ENCODE data around the gene GOSR1. TPM values are rescaled to one million over a fixed set of nuclear protein-coding genes. Genes with fewer than 3 reads are reported as not detected.
"Not testable (repeated sequence)": the region's sequence is repeated elsewhere in the genome, so short reads cannot be mapped to it uniquely, and the experiment has no call there.

The GOSR1 gene
- total RNA-seq, 1 donor from 2014 or later: 53.8 TPM

GRCh38 chr17:30547778-30548573, 70.8 kb downstream of the GOSR1 start:
- Mint-ChIP-seq H3K27ac (ENCODE audit: unreplicated experiment) (no peak overlapping the region), H3K36me3 (ENCODE audit: low read depth) (no peaks in the 10 kb centered on the region), H3K4me3 (no peak overlapping the region), H3K9me3 (no peaks in the 10 kb centered on the region), H3K27me3 (ENCODE audit: low read depth) (no peaks in the 10 kb centered on the region), H3K4me1 (peaks cover 7% of the 10 kb centered on the region)
- no peak for DNase-seq (ENCODE audit: low read depth, low spot score)
- TF ChIP-seq CTCF (conservative IDR thresholded peaks at IDR 0.05): no peak

GRCh38 chr17:30549181-30549580, 72.0 kb downstream of the GOSR1 start:
- H3K27me3 Mint-ChIP-seq (ENCODE audit: low read depth): not testable (repeated sequence)

GRCh38 chr17:30549864-30550511, 72.8 kb downstream of the GOSR1 start:
- no peak for DNase-seq (ENCODE audit: low read depth, low spot score)
- TF ChIP-seq CTCF (conservative IDR thresholded peaks at IDR 0.05): no peak
- no peaks in the 10 kb centered on the region for H3K9me3 Mint-ChIP-seq
- no peak overlapping the region for H3K4me3 Mint-ChIP-seq
- peak overlapping the region; percentile 19 for H3K27ac Mint-ChIP-seq (ENCODE audit: unreplicated experiment)
- no peaks in the 10 kb centered on the region for H3K27me3 Mint-ChIP-seq (ENCODE audit: low read depth)
- no peaks in the 10 kb centered on the region for H3K36me3 Mint-ChIP-seq (ENCODE audit: low read depth)
- H3K4me1 Mint-ChIP-seq: peaks cover 7% of the 10 kb centered on the region

More at GRCh38 chr17:30549181-30549580, 72.0 kb downstream of the GOSR1 start:
- not testable (repeated sequence) for H3K36me3 Mint-ChIP-seq (ENCODE audit: low read depth); H3K4me1 Mint-ChIP-seq; H3K9me3 Mint-ChIP-seq; H3K27ac Mint-ChIP-seq (ENCODE audit: unreplicated experiment); DNase-seq (ENCODE audit: low read depth, low spot score); H3K4me3 Mint-ChIP-seq

GRCh38 chr17:30550512-30551273, 73.5 kb downstream of the GOSR1 start:
- Mint-ChIP-seq H3K27ac (ENCODE audit: unreplicated experiment) (peak overlapping the region; percentile 50), H3K4me3 (no peak overlapping the region), H3K36me3 (ENCODE audit: low read depth) (no peaks in the 10 kb centered on the region), H3K9me3 (no peaks in the 10 kb centered on the region), H3K27me3 (ENCODE audit: low read depth) (no peaks in the 10 kb centered on the region), H3K4me1 (peaks cover 7% of the 10 kb centered on the region)
- TF ChIP-seq CTCF (conservative IDR thresholded peaks at IDR 0.05): no peak
- DNase-seq (ENCODE audit: low read depth, low spot score): no peak

GRCh38 chr17:30551274-30551995, 74.2 kb downstream of the GOSR1 start:
- not testable (repeated sequence) for H3K27me3 Mint-ChIP-seq (ENCODE audit: low read depth); H3K4me3 Mint-ChIP-seq; H3K36me3 Mint-ChIP-seq (ENCODE audit: low read depth); H3K9me3 Mint-ChIP-seq; H3K27ac Mint-ChIP-seq (ENCODE audit: unreplicated experiment); H3K4me1 Mint-ChIP-seq; DNase-seq (ENCODE audit: low read depth, low spot score)

GRCh38 chr17:30551996-30552339, 74.8 kb downstream of the GOSR1 start:
- Mint-ChIP-seq H3K9me3 (no peaks in the 10 kb centered on the region), H3K4me3 (no peak overlapping the region), H3K4me1 (peaks cover 7% of the 10 kb centered on the region), H3K27me3 (ENCODE audit: low read depth) (no peaks in the 10 kb centered on the region), H3K27ac (ENCODE audit: unreplicated experiment) (no peak overlapping the region), H3K36me3 (ENCODE audit: low read depth) (no peaks in the 10 kb centered on the region)
- no peak for DNase-seq (ENCODE audit: low read depth, low spot score)
- TF ChIP-seq CTCF (conservative IDR thresholded peaks at IDR 0.05): no peak
